HepG2 (cell line): ENCODE measurements around the gene RBM45. TPM values are rescaled to one million over a fixed set of nuclear protein-coding genes. Genes with fewer than 3 reads are reported as not detected.

ENCODE experiments used
- ATAC-seq: fragments of 200-7000 bp; cut with Tn5 transposase; 3 replicates; pipeline ENCODE4 v1.9.1; 2020; ENCODE audit warnings: mild to moderate bottlenecking, moderate library complexity
- BruUV-seq: library from RNA; stranded (reverse); fragments of 400-500 nt; replicated peaks from 2 replicates; lab custom pipeline; 2021; lab: Mats Ljungman, UMichigan
- CTCF ChIA-PET: fragments of 300-600 bp; formaldehyde crosslinking; extraction: SDS; loops from one replicate; lab custom pipeline; 2021; ENCODE audit warnings: low total read pairs, inconsistent platforms, low intra/inter-chr PET ratio; lab: Yijun Ruan, JAX
- POLR2A ChIA-PET: fragments of 350-600 bp; sonication (Branson Sonifier 250); formaldehyde crosslinking; loops from one replicate; lab custom pipeline; 2020; ENCODE audit warnings: antibody characterized with exemption, inconsistent platforms; lab: Yijun Ruan, JAX
- DNase-seq: peaks from one replicate; pipeline ENCODE4 v3.0.0-alpha.2; 2015; ENCODE audit warnings: low spot score
- FAIRE-seq: peaks from 3 replicates; lab custom pipeline; 2011; peaks lifted over from hg19 to GRCh38; lab: Jason Lieb, UNC
- H2AFZ ChIP-seq: one replicate; pipeline ENCODE4 v1.6.1; 2011; ENCODE audit warnings: low read length, inconsistent platforms
- H3K27ac ChIP-seq: fragments of 300-600 bp; 3 replicates; pipeline ENCODE4 v1.8.0; 2011; ENCODE audit warnings: mixed run types, mild to moderate bottlenecking, mixed read lengths, low read length, inconsistent platforms; ENCODE audit not compliant: insufficient read depth; ENCODE audit errors: extremely low read length
- H3K27me3 ChIP-seq, 2 experiments: fragments of 200-600 bp in 1 of 2; 2 replicates in 1 of 2; 3 replicates in 1 of 2; pipeline versions ENCODE4 v1.6.0 to v1.8.0; 2011; ENCODE audit warnings: low read length in 2 of 2, mild to moderate bottlenecking in 2 of 2, moderate library complexity in 2 of 2, inconsistent platforms in 1 of 2; ENCODE audit not compliant: insufficient read depth in 2 of 2, control insufficient read depth in 1 of 2
- H3K36me3 ChIP-seq, 2 experiments: fragments of 200-600 bp in 1 of 2; replicated peaks in 1 of 2; 2 replicates in 1 of 2; 3 replicates in 1 of 2; pipeline versions ENCODE4 v1.5.1 to v1.8.0; 2011; ENCODE audit warnings: low read length in 2 of 2, inconsistent platforms in 1 of 2; ENCODE audit not compliant: insufficient read depth in 2 of 2, control insufficient read depth in 1 of 2
- H3K4me1 ChIP-seq: 2 replicates; pipeline ENCODE4 v1.5.1; 2012; ENCODE audit warnings: low read length, inconsistent platforms; ENCODE audit not compliant: insufficient read depth
- H3K4me2 ChIP-seq: 2 replicates; pipeline ENCODE4 v1.6.0; 2011; ENCODE audit warnings: low read depth, low read length, inconsistent platforms
- H3K4me3 ChIP-seq, 3 experiments: fragments of 200-600 bp in 1 of 3; sonication (generic), shearing (Covaris generic) in 1 of 3; replicated peaks in 1 of 3; 2 replicates each; pipeline ENCODE4 v1.5.1; 2011 to 2016; ENCODE audit warnings: low read length in 3 of 3, inconsistent platforms in 2 of 3, low read depth in 2 of 3, mild to moderate bottlenecking in 2 of 3, control low read depth in 1 of 3, mixed read lengths in 1 of 3; ENCODE audit not compliant: insufficient read depth in 1 of 3
- H3K79me2 ChIP-seq: one replicate; pipeline ENCODE4 v1.6.1; 2011; ENCODE audit warnings: low read length, inconsistent platforms; ENCODE audit not compliant: insufficient read depth
- H3K9ac ChIP-seq: 2 replicates; pipeline ENCODE4 v1.6.0; 2011; ENCODE audit warnings: mild to moderate bottlenecking, low read depth, low read length, inconsistent platforms; ENCODE audit not compliant: insufficient read depth
- H3K9me3 ChIP-seq: 2 replicates; pipeline ENCODE4 v1.5.1; 2012; ENCODE audit warnings: mild to moderate bottlenecking, low read length
- H4K20me1 ChIP-seq: 2 replicates; pipeline ENCODE4 v1.6.0; 2011; ENCODE audit warnings: inconsistent platforms, mild to moderate bottlenecking, low read length, moderate library complexity; ENCODE audit not compliant: insufficient read depth
- ATF2 ChIP-seq: sonication (generic); formaldehyde crosslinking; IDR thresholded peaks from 2 replicates; pipeline ENCODE4 v1.4.0; 2020; ENCODE audit warnings: missing genetic modification reagents
- ATF7 ChIP-seq, 2 experiments: fragments of 450-650 bp in 1 of 2; sonication (generic) in 1 of 2; formaldehyde crosslinking in 1 of 2; IDR thresholded peaks; 2 replicates each; pipeline versions ENCODE4 v1.4.0 to v1.6.1; 2016 to 2020; ENCODE audit warnings: antibody characterized with exemption in 1 of 2, mild to moderate bottlenecking in 1 of 2, missing genetic modification reagents in 1 of 2
- HOXA5 ChIP-seq: sonication (generic); formaldehyde crosslinking; IDR thresholded peaks from 2 replicates; pipeline ENCODE4 v1.4.0; 2020; ENCODE audit warnings: missing genetic modification reagents
- MED8 ChIP-seq: sonication (generic); formaldehyde crosslinking; IDR thresholded peaks from 2 replicates; pipeline ENCODE4 v1.8.1; 2023; ENCODE audit warnings: mild to moderate bottlenecking, missing genetic modification reagents; ENCODE audit not compliant: insufficient replicate concordance
- RERE ChIP-seq: IDR thresholded peaks from 2 replicates; pipeline ENCODE4 v1.6.1; 2016; ENCODE audit warnings: low read depth, missing genetic modification reagents, missing compliant biosample characterization
- SAP130 ChIP-seq: IDR thresholded peaks from 2 replicates; pipeline ENCODE4 v1.6.1; 2016; ENCODE audit warnings: low read depth
- STAT6 ChIP-seq: sonication (generic); formaldehyde crosslinking; IDR thresholded peaks from 2 replicates; pipeline ENCODE4 v1.4.0; 2020; ENCODE audit warnings: missing genetic modification reagents, mild to moderate bottlenecking, borderline replicate concordance
- ZNF746 ChIP-seq: sonication (generic); formaldehyde crosslinking; IDR thresholded peaks from 2 replicates; pipeline ENCODE4 v1.8.0; 2022; ENCODE audit warnings: mild to moderate bottlenecking, missing genetic modification reagents
- ZNF75D ChIP-seq: sonication (generic); formaldehyde crosslinking; IDR thresholded peaks from 2 replicates; pipeline ENCODE4 v1.8.1; 2023; ENCODE audit warnings: missing genetic modification reagents, mild to moderate bottlenecking, borderline replicate concordance
- WGBS: methylation state at CpG from one replicate; pipeline ENCODE4 v1.1.6; 2017; ENCODE audit warnings: low lambda C conversion rate; 5-methylcytosine and 5-hydroxymethylcytosine counted together
- in situ Hi-C: cut with HindIII; loops from 2 replicates; pipeline ENCODE4 v1.10.0; 2017; ENCODE audit warnings: low pct_unique_long_range_greater_than_20kb; ENCODE audit not compliant: extremely low pct_ligation_motif_present
- intact Hi-C: fragments of 100-400 bp; cut with micrococcal nuclease; formaldehyde crosslinking; loops from one replicate; pipeline ENCODE4 v1.10.0; 2022; ENCODE audit not compliant: unreplicated experiment
- polyA plus RNA-seq, 8 experiments: library from polyadenylated mRNA; depleted of rRNA in 3 of 8; stranded (reverse) in 7 of 8; unstranded in 1 of 8; fragments of >200 nt; fragmentation: Illumina TruSeq in 4 of 8; extraction: Trizol in 4 of 8; gene quantifications; 2 replicates each; pipeline versions ENCODE4 v1.2.1 to v1.2.3, GENCODE V29; 2011 to 2016; ENCODE audit warnings: low read depth in 4 of 8, missing spikeins in 1 of 8, mixed read lengths in 1 of 8; ENCODE audit not compliant: insufficient read depth in 1 of 8
- total RNA-seq, 5 experiments: library from RNA; depleted of rRNA; stranded (reverse); fragments of >200 nt; fragmentation: Illumina TruSeq; extraction: Trizol; gene quantifications; 2 replicates each; pipeline ENCODE4 v1.2.3, GENCODE V29; 2016; ENCODE audit warnings: low read depth in 1 of 5

Gene RBM45
- total and polyA plus RNA-seq, 2 of the 13 experiments (the other 11 are each of a cell fraction or from before 2014, with no cell fraction given) = 5.7 to 25.2 TPM

- no peak for TF ChIP-seq ATF2 (CRISPR knock-in tag)
- TF ChIP-seq SAP130 = no peak
- TF ChIP-seq HOXA5 = no peak
- no peak for TF ChIP-seq ZNF746
- no peak for TF ChIP-seq ZNF75D
- no peak for TF ChIP-seq STAT6 (CRISPR knock-in tag)
Measured at GRCh38 chr2:178125862-178126261, 13.6 kb downstream of the RBM45 start (continued).

- Histone ChIP-seq H3K79me2 (no peaks in the 10 kb centered on the region), H3K9me3 (no peaks in the 10 kb centered on the region), H4K20me1 (no peaks in the 10 kb centered on the region), H2AFZ (no peak overlapping the region), H3K4me1 (no peaks in the 10 kb centered on the region), H3K4me2 (no peak overlapping the region), H3K4me3 (no peak overlapping the region), H3K27ac (no peak overlapping the region), H3K27me3 (no peaks in the 10 kb centered on the region), H3K36me3 (peaks cover 0 to 3% of the 10 kb centered on the region in 2 experiments; a peak in 3 of 5 replicates), H3K9ac (no peak overlapping the region)
- no TSS peak for BruUV-seq
- intact Hi-C loops = no loop called here
- in situ Hi-C loops = no loop called here
- TF ChIP-seq RERE (CRISPR knock-in tag) = no peak
- 0 out of 2 replicates have a peak, but pooled peaks have one; percentile 14 for TF ChIP-seq ATF7 (IDR thresholded peaks at IDR 0.05)
- TF ChIP-seq ATF7 (CRISPR knock-in tag; IDR thresholded peaks at IDR 0.05) = no peak
- no peak for TF ChIP-seq MED8 (CRISPR knock-in tag)
- POLR2A ChIA-PET = no interaction called here
- no peak for ATAC-seq
- FAIRE-seq = no peak
- 88% methylated on average over 5 of the region's 5 CpGs for WGBS
- DNase-seq = no peak
- CTCF ChIA-PET = no interaction called here
Measured at GRCh38 chr2:178128836-178129630, 16.8 kb downstream of the RBM45 start.
